HG03432 (cell line): ENCODE data around the gene PINK1.
"Not testable (repeated sequence)": the region's sequence is repeated elsewhere in the genome, so short reads cannot be mapped to it uniquely, and the experiment has no call there.

Experiments
- ATAC-seq: cut with Tn5 transposase; IDR thresholded peaks from one replicate; pipeline ENCODE4 v1.9.1; 2021; ENCODE audit warnings: mild to moderate bottlenecking, moderate library complexity; ENCODE audit not compliant: unreplicated experiment

The PINK1 gene

GRCh38 chr1:20633190-20634064 lies at the start of gene PINK1:
PINK1 (plus strand) TSS chr1:20633458; CDS start chr1:20633549, 91 bp downstream.
- ATAC-seq: peak; percentile 69

- ATAC-seq: no peak
Measured at GRCh38 chr1:20584890-20585289, 48.4 kb upstream of the PINK1 start.

GRCh38 chr1:20586953-20587660 lies 46.2 kb upstream of the PINK1 start:
- ATAC-seq: no peak

GRCh38 chr1:20587661-20588053 lies 45.6 kb upstream of the PINK1 start:
- no peak for ATAC-seq

- ATAC-seq: no peak
Measured at GRCh38 chr1:20588634-20589225, 44.5 kb upstream of the PINK1 start, which contains the start of gene CDA. CDA (plus strand) TSS chr1:20589097; CDS start chr1:20589130, 33 bp downstream.

- ATAC-seq: no peak
Measured at GRCh38 chr1:20589331-20590278, 43.7 kb upstream of the PINK1 start.

- no peak for ATAC-seq
Measured at GRCh38 chr1:20590306-20590777, 42.9 kb upstream of the PINK1 start.

GRCh38 chr1:20593756-20594155 lies 39.5 kb upstream of the PINK1 start:
- ATAC-seq: no peak

GRCh38 chr1:20594746-20595145 lies 38.5 kb upstream of the PINK1 start:
- no peak for ATAC-seq

- ATAC-seq: no peak
Measured at GRCh38 chr1:20596106-20596505, 37.2 kb upstream of the PINK1 start.

- ATAC-seq: no peak
Measured at GRCh38 chr1:20597650-20598049, 35.6 kb upstream of the PINK1 start.

GRCh38 chr1:20600156-20600555 lies 33.1 kb upstream of the PINK1 start:
- no peak for ATAC-seq

- ATAC-seq: no peak
Measured at GRCh38 chr1:20601129-20601825, 32.0 kb upstream of the PINK1 start.

GRCh38 chr1:20602851-20603450 lies 30.3 kb upstream of the PINK1 start:
- ATAC-seq: no peak

GRCh38 chr1:20603504-20604464 lies 29.5 kb upstream of the PINK1 start:
- ATAC-seq: no peak

GRCh38 chr1:20604678-20605077 lies 28.6 kb upstream of the PINK1 start:
- no peak for ATAC-seq

- not testable (repeated sequence) for ATAC-seq
Measured at GRCh38 chr1:20606801-20607570, 26.3 kb upstream of the PINK1 start.
